PC-3 (cell line): ENCODE results near the gene NPC1. TPM values are rescaled to one million over a fixed set of nuclear protein-coding genes. Genes with fewer than 3 reads are reported as not detected.

Source experiments
- ATAC-seq: fragments of 200-7000 bp; cut with Tn5 transposase; 2 replicates; pipeline ENCODE4 v1.9.1; 2020; ENCODE audit warnings: mild to moderate bottlenecking, moderate library complexity
- BruUV-seq: library from RNA; stranded (reverse); fragments of 400-500 nt; replicated peaks from 2 replicates; lab custom pipeline; 2021; lab: Mats Ljungman, UMichigan
- CTCF ChIA-PET: fragments of 300-600 bp; sonication (Branson Sonifier 250); formaldehyde crosslinking; loops from one replicate; lab custom pipeline; 2022; ENCODE audit warnings: antibody characterized with exemption; lab: Charles Lee
- POLR2A ChIA-PET: fragments of 300-600 bp; sonication (Branson Sonifier 250); formaldehyde crosslinking; loops from one replicate; lab custom pipeline; 2022; ENCODE audit warnings: antibody characterized with exemption; ENCODE audit not compliant: unreplicated experiment; lab: Charles Lee
- DNase-seq: peaks from one replicate; pipeline ENCODE4 v3.0.0-alpha.2; 2015
- H2AFZ ChIP-seq: fragments of 300-600 bp; sonication (generic); 2 replicates; pipeline ENCODE4 v1.6.0; 2016; ENCODE audit warnings: antibody characterized with exemption, low read length
- H3F3A ChIP-seq: fragments of 300-600 bp; sonication (generic); one replicate; pipeline ENCODE4 v1.6.0; 2017; ENCODE audit warnings: antibody characterized with exemption, low read length, control low read depth, mild to moderate bottlenecking; ENCODE audit not compliant: unreplicated experiment
- H3K27ac ChIP-seq: fragments of 300-600 bp; sonication (generic); 2 replicates; pipeline ENCODE4 v1.5.1; 2016; ENCODE audit warnings: mild to moderate bottlenecking, low read length
- H3K27me3 ChIP-seq: fragments of 300-600 bp; sonication (generic); 2 replicates; pipeline ENCODE4 v1.6.1; 2016; ENCODE audit warnings: low read length, mixed read lengths
- H3K36me3 ChIP-seq: fragments of 300-600 bp; sonication (generic); 2 replicates; pipeline ENCODE4 v1.6.1; 2016; ENCODE audit warnings: low read depth, mixed run types, low read length, mixed read lengths
- H3K4me1 ChIP-seq: fragments of 300-600 bp; sonication (generic); 2 replicates; pipeline ENCODE4 v1.5.1; 2016; ENCODE audit warnings: low read length; ENCODE audit not compliant: insufficient read depth
- H3K4me2 ChIP-seq: fragments of 300-600 bp; sonication (generic); 2 replicates; pipeline ENCODE4 v1.6.0; 2016; ENCODE audit warnings: low read length
- H3K4me3 ChIP-seq: fragments of 300-600 bp; sonication (generic); 2 replicates; pipeline ENCODE4 v1.5.1; 2016; ENCODE audit warnings: mild to moderate bottlenecking, low read length, mixed read lengths
- H3K79me2 ChIP-seq: fragments of 300-600 bp; sonication (generic); 2 replicates; pipeline ENCODE4 v1.6.1; 2017; ENCODE audit warnings: low read length, mixed read lengths
- H3K9ac ChIP-seq: fragments of 300-600 bp; sonication (generic); 2 replicates; pipeline ENCODE4 v1.6.0; 2016; ENCODE audit warnings: mild to moderate bottlenecking, low read length
- H3K9me2 ChIP-seq: fragments of 300-600 bp; sonication (generic); replicated peaks from 2 replicates; pipeline ENCODE4 v1.6.1; 2016; ENCODE audit warnings: mixed run types, low read length, mixed read lengths
- H3K9me3 ChIP-seq: fragments of 300-600 bp; sonication (generic); 2 replicates; pipeline ENCODE4 v1.6.1; 2016; ENCODE audit warnings: low read length, mixed read lengths
- H4K20me1 ChIP-seq: fragments of 300-600 bp; sonication (generic); 2 replicates; pipeline ENCODE4 v1.6.1; 2016; ENCODE audit warnings: low read length, mixed read lengths
- EZH2 ChIP-seq: fragments of 300-600 bp; sonication (generic); IDR thresholded peaks from one replicate; pipeline ENCODE4 v1.6.1; 2017; ENCODE audit warnings: antibody characterized with exemption, mild to moderate bottlenecking, low read length; ENCODE audit not compliant: unreplicated experiment
- EZH2phosphoT487 ChIP-seq: fragments of 300-600 bp; sonication (generic); IDR thresholded peaks from 2 replicates; pipeline ENCODE4 v1.6.1; 2018; ENCODE audit warnings: mild to moderate bottlenecking, antibody characterized with exemption, low read length, borderline replicate concordance
- intact Hi-C: fragments of 100-400 bp; cut with micrococcal nuclease; formaldehyde crosslinking; loops from 2 replicates; pipeline ENCODE4 v1.9.0; 2023
- total RNA-seq: library from RNA; depleted of rRNA; stranded (reverse); fragments of >200 nt; gene quantifications from 2 replicates; pipeline ENCODE4 v1.2.3, GENCODE V29; 2014
- TF ChIP-seq, protein P1 (sequence below): fragments of 300-600 bp; sonication (generic); conservative IDR thresholded peaks from 2 replicates; pipeline ENCODE4 v1.5.1; 2017; ENCODE audit warnings: antibody characterized with exemption, low read depth, mild to moderate bottlenecking, low read length

NPC1 gene
- total RNA-seq, 1 experiment from 2014 or later, result 85.5 TPM

DNA sequence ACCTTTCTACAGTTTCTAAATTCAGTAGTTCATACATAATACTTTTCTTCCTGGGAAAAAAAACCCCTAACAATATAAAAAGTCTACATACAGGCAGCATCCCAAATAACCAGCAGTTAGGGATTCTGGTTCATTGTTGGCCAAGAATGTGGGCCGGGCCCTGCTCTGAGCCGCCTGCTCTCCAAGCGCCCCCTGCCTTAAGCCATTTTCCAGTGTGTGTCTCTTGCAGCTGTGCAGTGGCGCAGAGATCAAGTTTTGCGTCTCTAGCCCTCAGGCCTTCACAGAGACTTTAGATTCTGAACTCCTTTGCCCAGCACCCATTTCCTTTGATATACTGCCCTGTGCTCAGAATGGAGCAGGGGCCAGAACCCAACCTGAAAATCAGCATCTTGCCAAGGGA, 50.1 kb downstream of the NPC1 start:
- H2AFZ ChIP-seq, result no peak overlapping the region
- no peaks in the 10 kb centered on the region for H3F3A ChIP-seq
- ChIA-PET CTCF (no interaction called here), POLR2A (no interaction called here)
- H3K27me3 ChIP-seq, result no peaks in the 10 kb centered on the region
- BruUV-seq, result no TSS peak
- intact Hi-C loops, result no loop called here
- ATAC-seq (no peak), DNase-seq (no peak)
- H3K9ac ChIP-seq, result no peak overlapping the region
- H3K4me2 ChIP-seq, result no peak overlapping the region
- H3K4me3 ChIP-seq, result no peak overlapping the region
- peaks cover 88% of the 10 kb centered on the region for H3K36me3 ChIP-seq
- no peaks in the 10 kb centered on the region for H3K4me1 ChIP-seq
- TF ChIP-seq EZH2 (no peak), EZH2phosphoT487 (no peak)
- TF ChIP-seq, protein P1, sequence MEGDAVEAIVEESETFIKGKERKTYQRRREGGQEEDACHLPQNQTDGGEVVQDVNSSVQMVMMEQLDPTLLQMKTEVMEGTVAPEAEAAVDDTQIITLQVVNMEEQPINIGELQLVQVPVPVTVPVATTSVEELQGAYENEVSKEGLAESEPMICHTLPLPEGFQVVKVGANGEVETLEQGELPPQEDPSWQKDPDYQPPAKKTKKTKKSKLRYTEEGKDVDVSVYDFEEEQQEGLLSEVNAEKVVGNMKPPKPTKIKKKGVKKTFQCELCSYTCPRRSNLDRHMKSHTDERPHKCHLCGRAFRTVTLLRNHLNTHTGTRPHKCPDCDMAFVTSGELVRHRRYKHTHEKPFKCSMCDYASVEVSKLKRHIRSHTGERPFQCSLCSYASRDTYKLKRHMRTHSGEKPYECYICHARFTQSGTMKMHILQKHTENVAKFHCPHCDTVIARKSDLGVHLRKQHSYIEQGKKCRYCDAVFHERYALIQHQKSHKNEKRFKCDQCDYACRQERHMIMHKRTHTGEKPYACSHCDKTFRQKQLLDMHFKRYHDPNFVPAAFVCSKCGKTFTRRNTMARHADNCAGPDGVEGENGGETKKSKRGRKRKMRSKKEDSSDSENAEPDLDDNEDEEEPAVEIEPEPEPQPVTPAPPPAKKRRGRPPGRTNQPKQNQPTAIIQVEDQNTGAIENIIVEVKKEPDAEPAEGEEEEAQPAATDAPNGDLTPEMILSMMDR, result no peak
- H4K20me1 ChIP-seq, result no peaks in the 10 kb centered on the region
- no peak overlapping the region for H3K27ac ChIP-seq
- no peaks in the 10 kb centered on the region for H3K9me2 ChIP-seq
- no peaks in the 10 kb centered on the region for H3K79me2 ChIP-seq
- H3K9me3 ChIP-seq, result no peaks in the 10 kb centered on the region

DNA sequence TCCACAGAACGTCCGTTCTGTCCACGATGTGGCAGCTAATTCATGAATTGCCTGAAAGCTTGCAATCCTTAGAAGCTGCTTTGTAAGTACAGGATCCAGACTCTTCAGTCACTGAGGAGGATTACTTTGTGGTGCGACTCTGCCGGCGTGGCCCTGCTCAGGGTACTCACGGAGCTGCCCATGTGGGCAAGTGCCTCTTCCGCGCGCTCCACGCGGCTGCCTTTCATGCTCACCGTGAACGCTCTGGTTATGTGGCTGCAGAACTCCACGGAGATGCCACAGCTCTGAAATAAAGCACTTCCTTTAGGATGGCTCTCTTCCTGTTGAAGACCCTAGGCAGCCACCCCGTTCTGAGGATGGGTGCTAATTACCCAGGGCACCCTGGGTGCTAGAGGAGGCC, 52.0 kb downstream of the NPC1 start:
- TF ChIP-seq EZH2phosphoT487, result no peak
- TF ChIP-seq EZH2, result no peak
- TF ChIP-seq, protein P1, result no peak
- Histone ChIP-seq H3K4me2 (no peak overlapping the region), H3K9me3 (no peaks in the 10 kb centered on the region), H3K79me2 (no peaks in the 10 kb centered on the region), H3F3A (peaks cover 3% of the 10 kb centered on the region), H3K9ac (no peak overlapping the region), H3K9me2 (no peaks in the 10 kb centered on the region), H3K4me3 (no peak overlapping the region), H4K20me1 (no peaks in the 10 kb centered on the region), H3K4me1 (peaks cover 15% of the 10 kb centered on the region), H3K27me3 (no peaks in the 10 kb centered on the region), H3K36me3 (peaks cover 76% of the 10 kb centered on the region), H2AFZ (no peak overlapping the region), H3K27ac (no peak overlapping the region)
- ATAC-seq, result no peak
- ChIA-PET CTCF (no interaction called here), POLR2A (no interaction called here)
- intact Hi-C loops, result no loop called here
- no TSS peak for BruUV-seq
- DNase-seq, result no peak

DNA sequence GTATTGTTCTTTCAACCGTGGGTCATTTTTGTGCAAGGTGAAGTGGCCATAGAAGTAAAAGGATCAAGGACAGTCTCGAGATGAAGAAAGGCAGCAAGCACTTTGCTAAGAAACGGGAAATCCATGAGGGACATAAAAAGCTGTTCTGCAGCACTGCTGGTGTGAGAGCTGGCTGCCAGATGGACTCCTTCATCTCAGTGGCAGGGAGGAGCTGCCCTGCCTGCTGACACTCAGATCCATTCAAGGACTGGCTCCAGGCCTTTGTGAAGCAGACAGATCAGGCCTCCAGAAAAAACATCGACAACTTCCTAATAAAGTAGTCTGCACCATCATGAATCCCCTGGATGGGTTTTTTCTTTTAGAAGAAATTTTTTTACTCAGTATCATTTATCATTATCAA, 53.5 kb downstream of the NPC1 start:
- no peak for DNase-seq
- POLR2A ChIA-PET, result no interaction called here
- Histone ChIP-seq H3K9me3 (no peaks in the 10 kb centered on the region), H3K79me2 (no peaks in the 10 kb centered on the region), H3K27ac (no peak overlapping the region), H3K4me2 (no peak overlapping the region), H2AFZ (no peak overlapping the region), H3K9ac (no peak overlapping the region), H3K36me3 (peaks cover 74% of the 10 kb centered on the region), H3K27me3 (no peaks in the 10 kb centered on the region), H3K4me3 (no peak overlapping the region), H3F3A (peaks cover 6% of the 10 kb centered on the region), H3K4me1 (peaks cover 26% of the 10 kb centered on the region), H4K20me1 (no peaks in the 10 kb centered on the region), H3K9me2 (no peaks in the 10 kb centered on the region)
- intact Hi-C loops, result no loop called here
- ATAC-seq, result no peak
- BruUV-seq, result no TSS peak
- no peak for TF ChIP-seq EZH2
- CTCF ChIA-PET, result no interaction called here
